WTC11 (cell line): Measurements from ENCODE around the gene LIPH. TPM values are rescaled to one million over a fixed set of nuclear protein-coding genes. Genes with fewer than 3 reads are reported as not detected.

Experiments
- ATAC-seq: fragments of 200-7000 bp; cut with Tn5 transposase; 2 replicates; pipeline ENCODE4 v1.10.0; 2021; ENCODE audit warnings: mild to moderate bottlenecking, moderate library complexity
- CTCF ChIA-PET: fragments of 300-600 bp; sonication (Branson Sonifier 250); formaldehyde crosslinking; loops from one replicate; lab custom pipeline; 2021; ENCODE audit warnings: antibody characterized with exemption; lab: Charles Lee
- POLR2A ChIA-PET: fragments of 350-600 bp; sonication (Branson Sonifier 250); formaldehyde crosslinking; loops from one replicate; lab custom pipeline; 2021; ENCODE audit warnings: antibody characterized with exemption; lab: Charles Lee
- DNase-seq: peaks from one replicate; pipeline ENCODE4 v3.0.0; 2021; ENCODE audit warnings: low spot score
- H3K27ac Mint-ChIP-seq: 2 replicates; pipeline ENCODE4 v1.8.0; 2021; ENCODE audit warnings: mixed read lengths
- H3K27me3 Mint-ChIP-seq: 2 replicates; pipeline ENCODE4 v1.8.0; 2021; ENCODE audit warnings: low read depth, mild to moderate bottlenecking, moderate library complexity, mixed read lengths
- H3K36me3 Mint-ChIP-seq: 2 replicates; pipeline ENCODE4 v1.8.0; 2021; ENCODE audit warnings: mixed read lengths
- H3K4me1 Mint-ChIP-seq: 2 replicates; pipeline ENCODE4 v1.8.0; 2022; ENCODE audit warnings: mixed read lengths
- H3K4me3 Mint-ChIP-seq: 2 replicates; pipeline ENCODE4 v1.8.0; 2021; ENCODE audit warnings: mild to moderate bottlenecking, moderate library complexity, mixed read lengths
- H3K9me3 Mint-ChIP-seq: 2 replicates; pipeline ENCODE4 v1.8.0; 2021; ENCODE audit warnings: mixed read lengths
- ATF1 ChIP-seq: sonication (generic); formaldehyde crosslinking; IDR thresholded peaks from 2 replicates; pipeline ENCODE4 v1.8.1; 2023; ENCODE audit warnings: mild to moderate bottlenecking, moderate library complexity, missing genetic modification reagents
- CBFB ChIP-seq: sonication (generic); formaldehyde crosslinking; IDR thresholded peaks from 2 replicates; pipeline ENCODE4 v1.8.1; 2022; ENCODE audit warnings: mild to moderate bottlenecking, low read depth, missing genetic modification reagents
- CREM ChIP-seq: sonication (generic); formaldehyde crosslinking; IDR thresholded peaks from 2 replicates; pipeline ENCODE4 v1.8.1; 2022; ENCODE audit warnings: mild to moderate bottlenecking, missing genetic modification reagents, moderate library complexity
- ERG ChIP-seq: fragments of 250-450 bp; sonication (Bioruptor Pico); IDR thresholded peaks from 2 replicates; pipeline ENCODE4 v1.8.0; 2021; ENCODE audit warnings: mild to moderate bottlenecking
- FOXK1 ChIP-seq: sonication (generic); formaldehyde crosslinking; IDR thresholded peaks from 2 replicates; pipeline ENCODE4 v1.8.0; 2022; ENCODE audit warnings: mild to moderate bottlenecking, moderate library complexity, missing genetic modification reagents
- GTF2I ChIP-seq: fragments of 250-450 bp; sonication (Bioruptor Pico); conservative IDR thresholded peaks from 2 replicates; pipeline ENCODE4 v1.4.0; 2021; ENCODE audit warnings: mild to moderate bottlenecking
- NFATC4 ChIP-seq: fragments of 250-450 bp; sonication (Bioruptor Pico); IDR thresholded peaks from 2 replicates; pipeline ENCODE4 v1.9.0; 2021; ENCODE audit warnings: mild to moderate bottlenecking
- NFE2L1 ChIP-seq: sonication (generic); formaldehyde crosslinking; IDR thresholded peaks from 2 replicates; pipeline ENCODE4 v1.8.1; 2023; ENCODE audit warnings: missing genetic modification reagents
- NR2C2 ChIP-seq: sonication (generic); formaldehyde crosslinking; IDR thresholded peaks from 2 replicates; pipeline ENCODE4 v1.8.0; 2022; ENCODE audit warnings: mild to moderate bottlenecking, missing genetic modification reagents
- TEAD1 ChIP-seq: sonication (generic); formaldehyde crosslinking; IDR thresholded peaks from 2 replicates; pipeline ENCODE4 v1.8.0; 2022; ENCODE audit warnings: mild to moderate bottlenecking, missing genetic modification reagents
- ZNF121 ChIP-seq: sonication (generic); formaldehyde crosslinking; IDR thresholded peaks from 2 replicates; pipeline ENCODE4 v1.8.0; 2023; ENCODE audit warnings: missing genetic modification reagents
- ZNF263 ChIP-seq: sonication (generic); formaldehyde crosslinking; IDR thresholded peaks from 2 replicates; pipeline ENCODE4 v1.8.1; 2022; ENCODE audit warnings: low read depth, mild to moderate bottlenecking, moderate library complexity, missing genetic modification reagents
- ZNF317 ChIP-seq: sonication (generic); formaldehyde crosslinking; IDR thresholded peaks from 2 replicates; pipeline ENCODE4 v1.8.1; 2023; ENCODE audit warnings: low read depth, mild to moderate bottlenecking, moderate library complexity, missing genetic modification reagents, borderline replicate concordance
- ZNF423 ChIP-seq: fragments of 250-450 bp; sonication (Bioruptor Pico); IDR thresholded peaks from 2 replicates; pipeline ENCODE4 v2.1.2; 2022; ENCODE audit warnings: mild to moderate bottlenecking, moderate library complexity
- total RNA-seq: library from RNA; stranded (reverse); gene quantifications from 3 replicates; pipeline ENCODE4 v1.2.3, GENCODE V29; 2021
- TF ChIP-seq, protein P1 (sequence below): sonication (generic); formaldehyde crosslinking; IDR thresholded peaks from 2 replicates; pipeline ENCODE4 v1.8.1; 2022; ENCODE audit warnings: low read depth, mild to moderate bottlenecking, moderate library complexity, missing genetic modification reagents, borderline replicate concordance
- TF ChIP-seq, protein P2 (sequence below): sonication (generic); formaldehyde crosslinking; IDR thresholded peaks from 2 replicates; pipeline ENCODE4 v1.8.1; 2023; ENCODE audit warnings: mild to moderate bottlenecking, moderate library complexity, missing genetic modification reagents
- TF ChIP-seq, protein P3 (sequence below): sonication (generic); formaldehyde crosslinking; IDR thresholded peaks from 2 replicates; pipeline ENCODE4 v1.8.1; 2022; ENCODE audit warnings: mild to moderate bottlenecking, missing genetic modification reagents, moderate library complexity, borderline replicate concordance
- TF ChIP-seq, protein P4 (sequence below): sonication (generic); formaldehyde crosslinking; IDR thresholded peaks from 2 replicates; pipeline ENCODE4 v1.8.1; 2022; ENCODE audit warnings: missing genetic modification reagents, borderline replicate concordance
- TF ChIP-seq, protein P5 (sequence below): sonication (generic); formaldehyde crosslinking; IDR thresholded peaks from 2 replicates; pipeline ENCODE4 v1.8.0; 2023; ENCODE audit warnings: missing genetic modification reagents, mild to moderate bottlenecking, borderline replicate concordance
- TF ChIP-seq, protein P6 (sequence below): fragments of 250-450 bp; sonication (Bioruptor Pico); IDR thresholded peaks from 2 replicates; pipeline ENCODE4 v2.1.2; 2022; ENCODE audit warnings: mild to moderate bottlenecking, moderate library complexity

The LIPH gene
- total RNA-seq, 1 experiment from 2014 or later, result 0.07 TPM

- H3K4me3 Mint-ChIP-seq, result no peak overlapping the region
- DNase-seq, result no peak
- CTCF ChIA-PET, result interaction anchor here (0.8 to 1.4 kb wide), 2 partner anchors 28 to 177 kb away, joined by 3 to 4 read pairs; no protein-coding TSS in a partner anchor
- POLR2A ChIA-PET, result interaction anchor here (0.5 kb wide), 1 partner anchor 84 kb away, joined by 5 read pairs; no protein-coding TSS in a partner anchor
- H3K27ac Mint-ChIP-seq, result no peak overlapping the region
- H3K9me3 Mint-ChIP-seq, result 0 out of 2 replicates have a peak, but pooled peaks cover 1% of the 10 kb centered on the region
- H3K4me1 Mint-ChIP-seq, result no peaks in the 10 kb centered on the region
- 0 out of 2 replicates have a peak, but pooled peaks cover 2% of the 10 kb centered on the region for H3K27me3 Mint-ChIP-seq
- TF ChIP-seq ZNF423 (CRISPR knock-in tag), result no peak
- TF ChIP-seq, protein P1, sequence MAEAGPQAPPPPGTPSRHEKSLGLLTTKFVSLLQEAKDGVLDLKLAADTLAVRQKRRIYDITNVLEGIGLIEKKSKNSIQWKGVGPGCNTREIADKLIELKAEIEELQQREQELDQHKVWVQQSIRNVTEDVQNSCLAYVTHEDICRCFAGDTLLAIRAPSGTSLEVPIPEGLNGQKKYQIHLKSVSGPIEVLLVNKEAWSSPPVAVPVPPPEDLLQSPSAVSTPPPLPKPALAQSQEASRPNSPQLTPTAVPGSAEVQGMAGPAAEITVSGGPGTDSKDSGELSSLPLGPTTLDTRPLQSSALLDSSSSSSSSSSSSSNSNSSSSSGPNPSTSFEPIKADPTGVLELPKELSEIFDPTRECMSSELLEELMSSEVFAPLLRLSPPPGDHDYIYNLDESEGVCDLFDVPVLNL (CRISPR knock-in tag), result no peak
- no peak for TF ChIP-seq ZNF121 (CRISPR knock-in tag)
- TF ChIP-seq, protein P2, sequence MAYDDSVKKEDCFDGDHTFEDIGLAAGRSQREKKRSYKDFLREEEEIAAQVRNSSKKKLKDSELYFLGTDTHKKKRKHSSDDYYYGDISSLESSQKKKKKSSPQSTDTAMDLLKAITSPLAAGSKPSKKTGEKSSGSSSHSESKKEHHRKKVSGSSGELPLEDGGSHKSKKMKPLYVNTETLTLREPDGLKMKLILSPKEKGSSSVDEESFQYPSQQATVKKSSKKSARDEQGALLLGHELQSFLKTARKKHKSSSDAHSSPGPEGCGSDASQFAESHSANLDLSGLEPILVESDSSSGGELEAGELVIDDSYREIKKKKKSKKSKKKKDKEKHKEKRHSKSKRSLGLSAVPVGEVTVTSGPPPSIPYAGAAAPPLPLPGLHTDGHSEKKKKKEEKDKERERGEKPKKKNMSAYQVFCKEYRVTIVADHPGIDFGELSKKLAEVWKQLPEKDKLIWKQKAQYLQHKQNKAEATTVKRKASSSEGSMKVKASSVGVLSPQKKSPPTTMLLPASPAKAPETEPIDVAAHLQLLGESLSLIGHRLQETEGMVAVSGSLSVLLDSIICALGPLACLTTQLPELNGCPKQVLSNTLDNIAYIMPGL, result no peak
- TF ChIP-seq, protein P3, sequence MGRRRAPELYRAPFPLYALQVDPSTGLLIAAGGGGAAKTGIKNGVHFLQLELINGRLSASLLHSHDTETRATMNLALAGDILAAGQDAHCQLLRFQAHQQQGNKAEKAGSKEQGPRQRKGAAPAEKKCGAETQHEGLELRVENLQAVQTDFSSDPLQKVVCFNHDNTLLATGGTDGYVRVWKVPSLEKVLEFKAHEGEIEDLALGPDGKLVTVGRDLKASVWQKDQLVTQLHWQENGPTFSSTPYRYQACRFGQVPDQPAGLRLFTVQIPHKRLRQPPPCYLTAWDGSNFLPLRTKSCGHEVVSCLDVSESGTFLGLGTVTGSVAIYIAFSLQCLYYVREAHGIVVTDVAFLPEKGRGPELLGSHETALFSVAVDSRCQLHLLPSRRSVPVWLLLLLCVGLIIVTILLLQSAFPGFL, result no peak
- TF ChIP-seq GTF2I (CRISPR knock-in tag), result no peak
- ATAC-seq, result no peak
- H3K36me3 Mint-ChIP-seq, result no peaks in the 10 kb centered on the region
These were observed 21.5 kb downstream of the LIPH start for GRCh38 chr3:185530856-185531255.

DNA sequence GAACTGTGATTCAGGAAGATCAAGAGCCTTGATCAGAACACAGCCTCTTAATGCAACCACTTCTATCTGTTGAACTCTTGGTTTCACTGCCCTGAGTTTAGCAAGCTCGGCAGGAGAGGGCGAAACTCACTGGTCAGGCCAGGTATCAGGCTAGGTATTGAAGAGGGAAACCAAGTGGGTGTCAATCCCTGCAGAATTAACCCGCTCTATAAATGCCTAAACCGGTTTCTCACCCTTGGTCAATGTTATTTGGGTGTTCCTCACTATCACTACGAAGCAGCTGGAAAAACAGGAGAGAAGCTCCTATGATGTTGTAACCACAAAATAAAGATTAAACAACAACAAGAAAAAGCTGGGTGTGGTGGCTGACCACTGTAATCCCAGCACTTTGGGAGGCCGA is 23.9 kb downstream of the LIPH start:
- ChIA-PET CTCF (interaction anchor here (0.7 to 3.2 kb wide), 4 partner anchors 10 to 47 kb away, joined by 4 to 13 read pairs (median 6); no protein-coding TSS in a partner anchor), POLR2A (no interaction called here)
- peaks cover 2% of the 10 kb centered on the region; the same call in 1 of the 2 replicates for H3K27me3 Mint-ChIP-seq
- H3K4me3 Mint-ChIP-seq, result no peak overlapping the region
- ATAC-seq, result no peak
- H3K36me3 Mint-ChIP-seq, result no peaks in the 10 kb centered on the region
- no peak for DNase-seq
- no peaks in the 10 kb centered on the region for H3K4me1 Mint-ChIP-seq
- no peak overlapping the region for H3K27ac Mint-ChIP-seq
- 0 out of 2 replicates have a peak, but pooled peaks cover 3% of the 10 kb centered on the region for H3K9me3 Mint-ChIP-seq
- TF ChIP-seq NR2C2 (CRISPR knock-in tag) (no peak), CBFB (CRISPR knock-in tag) (no peak), TEAD1 (CRISPR knock-in tag) (no peak), GTF2I (CRISPR knock-in tag) (no peak), ERG (CRISPR knock-in tag) (no peak), NFATC4 (no peak), ATF1 (CRISPR knock-in tag) (no peak), ZNF317 (CRISPR knock-in tag) (no peak), ZNF263 (CRISPR knock-in tag) (no peak), CREM (CRISPR knock-in tag) (no peak), NFE2L1 (CRISPR knock-in tag) (no peak), FOXK1 (CRISPR knock-in tag) (no peak)
- TF ChIP-seq, protein P4, sequence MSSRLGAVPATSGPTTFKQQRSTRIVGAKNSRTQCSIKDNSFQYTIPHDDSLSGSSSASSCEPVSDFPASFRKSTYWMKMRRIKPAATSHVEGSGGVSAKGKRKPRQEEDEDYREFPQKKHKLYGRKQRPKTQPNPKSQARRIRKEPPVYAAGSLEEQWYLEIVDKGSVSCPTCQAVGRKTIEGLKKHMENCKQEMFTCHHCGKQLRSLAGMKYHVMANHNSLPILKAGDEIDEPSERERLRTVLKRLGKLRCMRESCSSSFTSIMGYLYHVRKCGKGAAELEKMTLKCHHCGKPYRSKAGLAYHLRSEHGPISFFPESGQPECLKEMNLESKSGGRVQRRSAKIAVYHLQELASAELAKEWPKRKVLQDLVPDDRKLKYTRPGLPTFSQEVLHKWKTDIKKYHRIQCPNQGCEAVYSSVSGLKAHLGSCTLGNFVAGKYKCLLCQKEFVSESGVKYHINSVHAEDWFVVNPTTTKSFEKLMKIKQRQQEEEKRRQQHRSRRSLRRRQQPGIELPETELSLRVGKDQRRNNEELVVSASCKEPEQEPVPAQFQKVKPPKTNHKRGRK (CRISPR knock-in tag), result no peak
- TF ChIP-seq, protein P5, sequence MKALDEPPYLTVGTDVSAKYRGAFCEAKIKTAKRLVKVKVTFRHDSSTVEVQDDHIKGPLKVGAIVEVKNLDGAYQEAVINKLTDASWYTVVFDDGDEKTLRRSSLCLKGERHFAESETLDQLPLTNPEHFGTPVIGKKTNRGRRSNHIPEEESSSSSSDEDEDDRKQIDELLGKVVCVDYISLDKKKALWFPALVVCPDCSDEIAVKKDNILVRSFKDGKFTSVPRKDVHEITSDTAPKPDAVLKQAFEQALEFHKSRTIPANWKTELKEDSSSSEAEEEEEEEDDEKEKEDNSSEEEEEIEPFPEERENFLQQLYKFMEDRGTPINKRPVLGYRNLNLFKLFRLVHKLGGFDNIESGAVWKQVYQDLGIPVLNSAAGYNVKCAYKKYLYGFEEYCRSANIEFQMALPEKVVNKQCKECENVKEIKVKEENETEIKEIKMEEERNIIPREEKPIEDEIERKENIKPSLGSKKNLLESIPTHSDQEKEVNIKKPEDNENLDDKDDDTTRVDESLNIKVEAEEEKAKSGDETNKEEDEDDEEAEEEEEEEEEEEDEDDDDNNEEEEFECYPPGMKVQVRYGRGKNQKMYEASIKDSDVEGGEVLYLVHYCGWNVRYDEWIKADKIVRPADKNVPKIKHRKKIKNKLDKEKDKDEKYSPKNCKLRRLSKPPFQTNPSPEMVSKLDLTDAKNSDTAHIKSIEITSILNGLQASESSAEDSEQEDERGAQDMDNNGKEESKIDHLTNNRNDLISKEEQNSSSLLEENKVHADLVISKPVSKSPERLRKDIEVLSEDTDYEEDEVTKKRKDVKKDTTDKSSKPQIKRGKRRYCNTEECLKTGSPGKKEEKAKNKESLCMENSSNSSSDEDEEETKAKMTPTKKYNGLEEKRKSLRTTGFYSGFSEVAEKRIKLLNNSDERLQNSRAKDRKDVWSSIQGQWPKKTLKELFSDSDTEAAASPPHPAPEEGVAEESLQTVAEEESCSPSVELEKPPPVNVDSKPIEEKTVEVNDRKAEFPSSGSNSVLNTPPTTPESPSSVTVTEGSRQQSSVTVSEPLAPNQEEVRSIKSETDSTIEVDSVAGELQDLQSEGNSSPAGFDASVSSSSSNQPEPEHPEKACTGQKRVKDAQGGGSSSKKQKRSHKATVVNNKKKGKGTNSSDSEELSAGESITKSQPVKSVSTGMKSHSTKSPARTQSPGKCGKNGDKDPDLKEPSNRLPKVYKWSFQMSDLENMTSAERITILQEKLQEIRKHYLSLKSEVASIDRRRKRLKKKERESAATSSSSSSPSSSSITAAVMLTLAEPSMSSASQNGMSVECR (CRISPR knock-in tag), result no peak
- TF ChIP-seq, protein P6, sequence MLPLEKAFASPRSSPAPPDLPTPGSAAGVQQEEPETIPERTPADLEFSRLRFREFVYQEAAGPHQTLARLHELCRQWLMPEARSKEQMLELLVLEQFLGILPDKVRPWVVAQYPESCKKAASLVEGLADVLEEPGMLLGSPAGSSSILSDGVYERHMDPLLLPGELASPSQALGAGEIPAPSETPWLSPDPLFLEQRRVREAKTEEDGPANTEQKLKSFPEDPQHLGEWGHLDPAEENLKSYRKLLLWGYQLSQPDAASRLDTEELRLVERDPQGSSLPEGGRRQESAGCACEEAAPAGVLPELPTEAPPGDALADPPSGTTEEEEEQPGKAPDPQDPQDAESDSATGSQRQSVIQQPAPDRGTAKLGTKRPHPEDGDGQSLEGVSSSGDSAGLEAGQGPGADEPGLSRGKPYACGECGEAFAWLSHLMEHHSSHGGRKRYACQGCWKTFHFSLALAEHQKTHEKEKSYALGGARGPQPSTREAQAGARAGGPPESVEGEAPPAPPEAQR (CRISPR knock-in tag), result no peak
